Measurements from ENCODE around the gene RXRB. TPM values are rescaled to one million over a fixed set of nuclear protein-coding genes. Genes with fewer than 3 reads are reported as not detected.
"Not testable (repeated sequence)": the region's sequence is repeated elsewhere in the genome, so short reads cannot be mapped to it uniquely, and the experiment has no call there.

Gene RXRB
- polyA plus RNA-seq (ENCODE audit: insufficient read length in 12 of 12), result 10 to 100 TPM in 11 of 12 donors, not detected in 1; 33.8 to 70.0 (median 37.7) TPM
- long read RNA-seq, donor 1, partial matches to known transcripts, result 197 of 225 reads
- long read RNA-seq, donor 1, other reads (novel, unspliced or antisense), result 24 of 225 reads
- long read RNA-seq, donor 2, partial matches to known transcripts, result 0 of 6 reads
- long read RNA-seq, donor 2, other reads (novel, unspliced or antisense), result 0 of 6 reads
- long read RNA-seq, donor 3, partial matches to known transcripts, result 0 of 2 reads
- long read RNA-seq, donor 3, other reads (novel, unspliced or antisense), result 0 of 2 reads
- long read RNA-seq, donor 4, result 0 reads
- long read RNA-seq, donor 5, transcript RXRB-202 (10 exons, 2,846 nt), result major isoform, 5 of 168 reads
- long read RNA-seq, donor 5, partial matches to known transcripts, result 117 of 168 reads
- long read RNA-seq, donor 5, other reads (novel, unspliced or antisense), result 38 of 168 reads
- long read RNA-seq, donor 6, partial matches to known transcripts, result 0 of 4 reads
- long read RNA-seq, donor 6, other reads (novel, unspliced or antisense), result 0 of 4 reads
- long read RNA-seq, donor 7, partial matches to known transcripts, result 0 of 3 reads
- long read RNA-seq, donor 7, other reads (novel, unspliced or antisense), result 0 of 3 reads
- long read RNA-seq, donor 8, partial matches to known transcripts, result 5 of 11 reads
- long read RNA-seq, donor 8, other reads (novel, unspliced or antisense), result 0 of 11 reads
- long read RNA-seq, donor 9, partial matches to known transcripts, result 0 of 5 reads
- long read RNA-seq, donor 9, other reads (novel, unspliced or antisense), result 0 of 5 reads
- long read RNA-seq, donor 10, partial matches to known transcripts, result 5 of 15 reads
- long read RNA-seq, donor 10, other reads (novel, unspliced or antisense), result 0 of 15 reads
- long read RNA-seq, donor 11, partial matches to known transcripts, result 60 of 84 reads
- long read RNA-seq, donor 11, other reads (novel, unspliced or antisense), result 14 of 84 reads

- DNase-seq, result peak; percentile 100
Measured at GRCh38 chr6:33200219-33201146, at the start of gene RXRB, which contains the start of gene SLC39A7. TSS of gene RXRB (minus strand) at chr6:33200665. CDS start at chr6:33200476, 189 bp downstream. TSS of gene SLC39A7 (plus strand) at chr6:33200867. CDS start at chr6:33201246, 379 bp downstream.

GRCh38 chr6:33249732-33250630 is 49.5 kb upstream of the RXRB start:
- DNase-seq, result no peak

- DNase-seq, result peak; percentile 97
Measured at GRCh38 chr6:33248932-33249731, 48.7 kb upstream of the RXRB start.

GRCh38 chr6:33248643-33248931 is 48.1 kb upstream of the RXRB start:
- no peak for DNase-seq

GRCh38 chr6:33247977-33248642 is 47.6 kb upstream of the RXRB start:
- DNase-seq, result peak; percentile 94

GRCh38 chr6:33243476-33243875 is 43.0 kb upstream of the RXRB start:
- DNase-seq, result no peak

GRCh38 chr6:33241968-33242367 is 41.5 kb upstream of the RXRB start:
- DNase-seq, result no peak

- no peak for DNase-seq
Measured at GRCh38 chr6:33237741-33238140, 37.3 kb upstream of the RXRB start.

GRCh38 chr6:33236852-33237251 is 36.4 kb upstream of the RXRB start:
- no peak for DNase-seq

GRCh38 chr6:33236328-33236727 is 35.9 kb upstream of the RXRB start:
- DNase-seq, result no peak

- no peak for DNase-seq
Measured at GRCh38 chr6:33235221-33235634, 34.8 kb upstream of the RXRB start.

GRCh38 chr6:33226503-33227120 is 26.1 kb upstream of the RXRB start:
- DNase-seq, result not testable (repeated sequence)

- DNase-seq, result no peak
Measured at GRCh38 chr6:33217681-33218080, 17.2 kb upstream of the RXRB start.

GRCh38 chr6:33217246-33217645 is 16.8 kb upstream of the RXRB start:
- no peak for DNase-seq

GRCh38 chr6:33216117-33216649 is 15.7 kb upstream of the RXRB start:
- no peak for DNase-seq

- no peak for DNase-seq
Measured at GRCh38 chr6:33215271-33216116, 15.0 kb upstream of the RXRB start.

GRCh38 chr6:33213989-33214335 is 13.5 kb upstream of the RXRB start:
- no peak for DNase-seq
